IMR-90 (cell line): ENCODE measurements around the gene DBNL. TPM values are rescaled to one million over a fixed set of nuclear protein-coding genes. Genes with fewer than 3 reads are reported as not detected.

Experiments
- ATAC-seq: fragments of 200-7000 bp; cut with Tn5 transposase; 2 replicates; pipeline ENCODE4 v1.9.1; 2020; ENCODE audit warnings: low read depth, mild to moderate bottlenecking, moderate library complexity
- BruUV-seq: library from RNA; stranded (reverse); fragments of 400-500 nt; replicated peaks from 2 replicates; lab custom pipeline; 2021; lab: Mats Ljungman, UMichigan
- CTCF ChIA-PET: fragments of 300-600 bp; formaldehyde crosslinking; extraction: SDS; loops from one replicate; lab custom pipeline; 2021; ENCODE audit warnings: antibody characterized with exemption; lab: Yijun Ruan, JAX
- POLR2A ChIA-PET: fragments of 300-600 bp; sonication (Branson Sonifier 250); formaldehyde crosslinking; loops from one replicate; lab custom pipeline; 2022; ENCODE audit warnings: antibody characterized with exemption; ENCODE audit not compliant: unreplicated experiment; lab: Charles Lee
- DNase-seq: peaks from one replicate; pipeline ENCODE4 v3.0.0; 2013
- H2AFZ ChIP-seq: replicated peaks from 2 replicates; pipeline ENCODE3; 2013; ENCODE audit warnings: low read length, mild to moderate bottlenecking; ENCODE audit not compliant: poor library complexity
- H2AK5ac ChIP-seq: 2 replicates; pipeline ENCODE4 v1.6.1; 2013; ENCODE audit warnings: low read depth, low read length, inconsistent platforms
- H2AK9ac ChIP-seq: replicated peaks from 2 replicates; pipeline ENCODE3; 2013; ENCODE audit warnings: mild to moderate bottlenecking, low read depth, low read length, moderate library complexity; ENCODE audit not compliant: poor library complexity
- H2BK120ac ChIP-seq: 2 replicates; pipeline ENCODE4 v1.6.1; 2013; ENCODE audit warnings: low read depth, low read length, inconsistent platforms
- H2BK15ac ChIP-seq: 3 replicates; pipeline ENCODE4 v1.6.1; 2013; ENCODE audit warnings: low read depth, low read length, inconsistent platforms
- H2BK20ac ChIP-seq: 2 replicates; pipeline ENCODE4 v1.6.1; 2013; ENCODE audit warnings: low read depth, mild to moderate bottlenecking, inconsistent platforms, low read length, moderate library complexity
- H2BK5ac ChIP-seq: 2 replicates; pipeline ENCODE4 v1.6.1; 2013; ENCODE audit warnings: mild to moderate bottlenecking, low read depth, low read length, inconsistent platforms; ENCODE audit not compliant: poor library complexity, severe bottlenecking
- H3K14ac ChIP-seq: replicated peaks from 2 replicates; pipeline ENCODE4 v1.6.1; 2013; ENCODE audit warnings: low read depth, low read length, inconsistent platforms
- H3K18ac ChIP-seq: 2 replicates; pipeline ENCODE4 v1.6.1; 2013; ENCODE audit warnings: low read depth, low read length, control low read depth
- H3K23ac ChIP-seq: 2 replicates; pipeline ENCODE4 v1.6.1; 2013; ENCODE audit warnings: low read depth, low read length, inconsistent platforms
- H3K27ac ChIP-seq: 2 replicates; pipeline ENCODE4 v1.5.1; 2013; ENCODE audit warnings: mild to moderate bottlenecking, control low read depth, low read length; ENCODE audit not compliant: insufficient read depth
- H3K27me3 ChIP-seq: 2 replicates; pipeline ENCODE4 v1.6.1; 2013; ENCODE audit warnings: low read length; ENCODE audit not compliant: control insufficient read depth, insufficient read depth
- H3K36me3 ChIP-seq: 2 replicates; pipeline ENCODE4 v1.6.1; 2013; ENCODE audit warnings: low read length, mixed read lengths; ENCODE audit not compliant: control insufficient read depth, insufficient read depth
- H3K4ac ChIP-seq: 2 replicates; pipeline ENCODE4 v1.6.1; 2013; ENCODE audit warnings: low read depth, low read length, inconsistent platforms
- H3K4me1 ChIP-seq: 2 replicates; pipeline ENCODE4 v1.6.1; 2013; ENCODE audit warnings: low read length, mixed read lengths; ENCODE audit not compliant: control insufficient read depth, insufficient read depth
- H3K4me2 ChIP-seq: 2 replicates; pipeline ENCODE4 v1.6.1; 2013; ENCODE audit warnings: low read depth, mild to moderate bottlenecking, control low read depth, low read length, moderate library complexity
- H3K4me3 ChIP-seq: 2 replicates; pipeline ENCODE4 v1.5.1; 2013; ENCODE audit warnings: low read depth, mild to moderate bottlenecking, control low read depth, low read length, moderate library complexity; ENCODE audit not compliant: insufficient read depth
- H3K56ac ChIP-seq: 2 replicates; pipeline ENCODE4 v1.6.1; 2013; ENCODE audit warnings: low read length, inconsistent platforms; ENCODE audit not compliant: insufficient read depth; ENCODE audit errors: extremely low read depth
- H3K79me1 ChIP-seq, 2 experiments: 2 replicates each; pipeline ENCODE4 v1.6.1; 2013; ENCODE audit warnings: low read length in 2 of 2, inconsistent platforms in 1 of 2, low read depth in 1 of 2
- H3K9ac ChIP-seq: 2 replicates; pipeline ENCODE4 v1.6.1; 2013; ENCODE audit warnings: low read depth, low read length, control low read depth
- H3K9me1 ChIP-seq: 2 replicates; pipeline ENCODE4 v1.6.1; 2013; ENCODE audit warnings: low read length, inconsistent platforms; ENCODE audit not compliant: insufficient read depth
- H3K9me3 ChIP-seq: 2 replicates; pipeline ENCODE4 v1.6.1; 2013; ENCODE audit warnings: low read length; ENCODE audit not compliant: control insufficient read depth, insufficient read depth
- H4K20me1 ChIP-seq: 2 replicates; pipeline ENCODE4 v1.6.1; 2013; ENCODE audit warnings: low read length, inconsistent platforms; ENCODE audit not compliant: insufficient read depth
- H4K5ac ChIP-seq: 2 replicates; pipeline ENCODE4 v1.6.1; 2013; ENCODE audit warnings: mild to moderate bottlenecking, low read depth, low read length, control low read depth
- H4K8ac ChIP-seq, 2 experiments: 2 replicates each; pipeline ENCODE4 v1.6.1; 2013; ENCODE audit warnings: low read depth in 2 of 2, low read length in 2 of 2, control low read depth in 1 of 2, inconsistent platforms in 1 of 2
- H4K91ac ChIP-seq: 2 replicates; pipeline ENCODE4 v1.6.1; 2013; ENCODE audit warnings: low read depth, low read length, inconsistent platforms; ENCODE audit not compliant: insufficient read depth
- NFE2L2 ChIP-seq: fragments of 150-350 bp; IDR thresholded peaks from 2 replicates; pipeline ENCODE4 v1.6.1; 2016; ENCODE audit warnings: low read depth, mild to moderate bottlenecking, low read length
- POLR2A ChIP-seq: IDR thresholded peaks from 2 replicates; pipeline ENCODE4 v1.6.1; 2012; ENCODE audit warnings: mild to moderate bottlenecking, low read depth, low read length
- SMC3 ChIP-seq: fragments of 150-350 bp; IDR thresholded peaks from 2 replicates; pipeline ENCODE4 v1.6.1; 2016; ENCODE audit warnings: low read depth, mild to moderate bottlenecking, antibody characterized with exemption, low read length, moderate library complexity
- USF2 ChIP-seq: fragments of 150-350 bp; IDR thresholded peaks from 2 replicates; pipeline ENCODE4 v1.6.1; 2017; ENCODE audit warnings: mild to moderate bottlenecking, antibody characterized with exemption, low read length, low read depth
- WGBS, 2 experiments: methylation state at CpG; one replicate each; pipeline versions ENCODE4 v1.1.5 to v1.1.7; 2013; ENCODE audit warnings: missing lambda C conversion rate in 2 of 2; ENCODE audit not compliant: insufficient read length in 1 of 2; ENCODE audit errors: extremely low coverage in 2 of 2; 5-methylcytosine and 5-hydroxymethylcytosine counted together
- dilution Hi-C: fragments of 300-500 bp; cut with HindIII; formaldehyde crosslinking; loops from one replicate; pipeline ENCODE4 v1.14.3; 2018; ENCODE audit warnings: low sequenced_read_pairs; ENCODE audit not compliant: unreplicated experiment
- in situ Hi-C: fragments of 300-500 bp; cut with MboI; formaldehyde crosslinking; loops from 3 replicates; pipeline ENCODE4 v1.14.3; 2019; ENCODE audit warnings: low sequenced_read_pairs, inconsistent platforms, mixed read lengths
- intact Hi-C: fragments of 100-400 bp; cut with micrococcal nuclease; formaldehyde crosslinking; loops from 2 replicates; pipeline ENCODE4 v1.10.0; 2022
- polyA plus RNA-seq, 3 experiments: library from polyadenylated mRNA; depleted of rRNA; stranded (reverse); fragments of >200 nt; gene quantifications; 2 replicates each; pipeline ENCODE4 v1.2.3, GENCODE V29; 2012; ENCODE audit warnings: low replicate concordance in 1 of 3
- total RNA-seq: library from RNA; depleted of rRNA; stranded (reverse); fragments of >200 nt; gene quantifications from 2 replicates; pipeline ENCODE4 v1.2.3, GENCODE V29; 2012

DBNL gene
- total and polyA plus RNA-seq, 2 of the 4 experiments (the other 2 are of a cell fraction): 157 to 179 TPM

- Histone ChIP-seq H4K91ac (no peak overlapping the region), H3K4me1 (peaks cover 10% of the 10 kb centered on the region), H2AK5ac (no peak overlapping the region), H4K8ac (no peak overlapping the region), H3K9me1 (peaks cover 8% of the 10 kb centered on the region; the same call in 1 of the 2 replicates), H3K79me1 (no peaks in the 10 kb centered on the region), H2BK15ac (no peak overlapping the region), H3K4ac (no peak overlapping the region), H4K20me1 (no peaks in the 10 kb centered on the region), H3K56ac (no peak overlapping the region), H3K9ac (no peak overlapping the region), H3K18ac (no peak overlapping the region), H3K9me3 (no peaks in the 10 kb centered on the region), H3K23ac (no peak overlapping the region), H3K27ac (no peak overlapping the region), H3K27me3 (no peaks in the 10 kb centered on the region), H3K4me3 (no peak overlapping the region), H4K5ac (no peak overlapping the region), H2BK120ac (no peak overlapping the region), H3K4me2 (no peak overlapping the region), H2AK9ac (no peak overlapping the region), H2AFZ (no peak overlapping the region), H3K36me3 (no peaks in the 10 kb centered on the region), H2BK5ac (no peak overlapping the region), H2BK20ac (no peak overlapping the region), H3K14ac (no peak overlapping the region)
- intact Hi-C loops (no loop called here), dilution Hi-C loops (no loop called here), in situ Hi-C loops (no loop called here)
- ATAC-seq (no peak), DNase-seq (no peak)
- CTCF ChIA-PET: no interaction called here
- TF ChIP-seq NFE2L2 (no peak), POLR2A (no peak), USF2 (no peak), SMC3 (no peak)
- 92% methylated on average over 2 of the region's 6 CpGs; no CpG with 5 or more reads in 1 of the 2 experiments for WGBS, 2 experiments
- POLR2A ChIA-PET: no interaction called here
- BruUV-seq: no TSS peak
Observed at GRCh38 chr7:44093102-44093641, 48.7 kb downstream of the DBNL start.
